MCF 10A (cell line): ENCODE measurements around the gene UNC5A. TPM values are rescaled to one million over a fixed set of nuclear protein-coding genes. Genes with fewer than 3 reads are reported as not detected.

Source experiments
- BruUV-seq: library from RNA; stranded (reverse); fragments of 400-500 nt; replicated peaks from 2 replicates; lab custom pipeline; 2021; lab: Mats Ljungman, UMichigan
- CTCF ChIA-PET: fragments of 300-600 bp; sonication (Branson Sonifier 250); formaldehyde crosslinking; extraction: SDS; loops from one replicate; lab custom pipeline; 2021; ENCODE audit warnings: antibody characterized with exemption, inconsistent platforms; lab: Yijun Ruan, JAX
- POLR2A ChIA-PET: fragments of 300-600, 350-650 bp; sonication (Branson Sonifier 250); formaldehyde crosslinking; extraction: SDS; loops from one replicate; lab custom pipeline; 2020; ENCODE audit warnings: antibody characterized with exemption, inconsistent platforms; lab: Yijun Ruan, JAX
- DNase-seq: peaks from one replicate; pipeline ENCODE4 v3.0.0-alpha.2; 2018; ENCODE audit not compliant: unreplicated experiment
- H3K27ac Mint-ChIP-seq: one replicate; pipeline ENCODE4 v1.8.0; 2022; ENCODE audit warnings: mild to moderate bottlenecking, low read depth, mixed read lengths; ENCODE audit not compliant: unreplicated experiment
- H3K27me3 Mint-ChIP-seq: one replicate; pipeline ENCODE4 v1.8.0; 2022; ENCODE audit warnings: mixed read lengths; ENCODE audit not compliant: insufficient read depth, unreplicated experiment
- H3K36me3 Mint-ChIP-seq: one replicate; pipeline ENCODE4 v1.8.0; 2022; ENCODE audit warnings: mild to moderate bottlenecking, moderate library complexity, mixed read lengths; ENCODE audit not compliant: insufficient read depth, unreplicated experiment
- H3K4me1 Mint-ChIP-seq: one replicate; pipeline ENCODE4 v1.8.0; 2022; ENCODE audit warnings: mixed read lengths; ENCODE audit not compliant: insufficient read depth, unreplicated experiment
- H3K4me3 Mint-ChIP-seq: one replicate; pipeline ENCODE4 v1.8.0; 2022; ENCODE audit warnings: mild to moderate bottlenecking, moderate library complexity, mixed read lengths; ENCODE audit not compliant: unreplicated experiment
- H3K9me3 Mint-ChIP-seq: one replicate; pipeline ENCODE4 v1.8.0; 2022; ENCODE audit warnings: mixed read lengths; ENCODE audit not compliant: unreplicated experiment
- intact Hi-C: fragments of 100-400 bp; cut with micrococcal nuclease; formaldehyde crosslinking; loops from 2 replicates; pipeline ENCODE4 v1.14.1; 2022
- total RNA-seq: library from RNA; stranded (reverse); gene quantifications from 2 replicates; pipeline ENCODE4 v1.2.3, GENCODE V29; 2022
- TF ChIP-seq, protein P1 (sequence below): fragments of 200-600 bp; IDR thresholded peaks from one replicate; pipeline ENCODE4 v1.8.0; 2022; ENCODE audit warnings: antibody characterized with exemption, mild to moderate bottlenecking; ENCODE audit not compliant: unreplicated experiment

UNC5A gene
- total RNA-seq, 1 experiment from 2014 or later, result 0.51 TPM

DNA sequence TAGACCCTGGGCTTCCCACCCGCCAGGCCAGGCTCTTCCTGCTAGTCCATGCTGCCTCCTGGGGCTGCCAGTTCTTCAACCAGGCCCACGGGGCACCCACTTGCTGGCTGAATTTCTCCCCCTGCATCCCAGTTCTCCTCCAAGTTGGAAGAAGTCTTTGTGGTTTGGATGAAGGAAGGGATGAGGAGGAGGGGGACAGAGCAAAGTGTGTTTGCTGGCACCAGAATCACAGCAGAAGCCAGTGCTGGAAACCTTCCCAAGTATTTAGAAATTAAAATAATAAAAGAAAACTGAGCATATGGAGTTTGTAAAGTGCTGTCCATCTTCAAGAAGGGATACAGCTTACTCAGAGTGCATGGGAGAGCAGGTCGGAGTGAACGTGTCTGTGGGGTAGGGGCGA is 19.4 kb upstream of the UNC5A start:
- intact Hi-C loops, result no loop called here
- no peak for DNase-seq
- ChIA-PET CTCF (interaction anchor here (1.5 kb wide), 1 partner anchor 130 kb away, joined by 8 read pairs; no protein-coding TSS in a partner anchor), POLR2A (no interaction called here)
- Mint-ChIP-seq H3K36me3 (no peaks in the 10 kb centered on the region), H3K27me3 (peaks cover 32% of the 10 kb centered on the region), H3K4me3 (no peak overlapping the region), H3K27ac (no peak overlapping the region), H3K9me3 (no peaks in the 10 kb centered on the region), H3K4me1 (peaks cover 17% of the 10 kb centered on the region)
- TF ChIP-seq, protein P1, sequence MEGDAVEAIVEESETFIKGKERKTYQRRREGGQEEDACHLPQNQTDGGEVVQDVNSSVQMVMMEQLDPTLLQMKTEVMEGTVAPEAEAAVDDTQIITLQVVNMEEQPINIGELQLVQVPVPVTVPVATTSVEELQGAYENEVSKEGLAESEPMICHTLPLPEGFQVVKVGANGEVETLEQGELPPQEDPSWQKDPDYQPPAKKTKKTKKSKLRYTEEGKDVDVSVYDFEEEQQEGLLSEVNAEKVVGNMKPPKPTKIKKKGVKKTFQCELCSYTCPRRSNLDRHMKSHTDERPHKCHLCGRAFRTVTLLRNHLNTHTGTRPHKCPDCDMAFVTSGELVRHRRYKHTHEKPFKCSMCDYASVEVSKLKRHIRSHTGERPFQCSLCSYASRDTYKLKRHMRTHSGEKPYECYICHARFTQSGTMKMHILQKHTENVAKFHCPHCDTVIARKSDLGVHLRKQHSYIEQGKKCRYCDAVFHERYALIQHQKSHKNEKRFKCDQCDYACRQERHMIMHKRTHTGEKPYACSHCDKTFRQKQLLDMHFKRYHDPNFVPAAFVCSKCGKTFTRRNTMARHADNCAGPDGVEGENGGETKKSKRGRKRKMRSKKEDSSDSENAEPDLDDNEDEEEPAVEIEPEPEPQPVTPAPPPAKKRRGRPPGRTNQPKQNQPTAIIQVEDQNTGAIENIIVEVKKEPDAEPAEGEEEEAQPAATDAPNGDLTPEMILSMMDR, result no peak
- BruUV-seq, result no TSS peak

DNA sequence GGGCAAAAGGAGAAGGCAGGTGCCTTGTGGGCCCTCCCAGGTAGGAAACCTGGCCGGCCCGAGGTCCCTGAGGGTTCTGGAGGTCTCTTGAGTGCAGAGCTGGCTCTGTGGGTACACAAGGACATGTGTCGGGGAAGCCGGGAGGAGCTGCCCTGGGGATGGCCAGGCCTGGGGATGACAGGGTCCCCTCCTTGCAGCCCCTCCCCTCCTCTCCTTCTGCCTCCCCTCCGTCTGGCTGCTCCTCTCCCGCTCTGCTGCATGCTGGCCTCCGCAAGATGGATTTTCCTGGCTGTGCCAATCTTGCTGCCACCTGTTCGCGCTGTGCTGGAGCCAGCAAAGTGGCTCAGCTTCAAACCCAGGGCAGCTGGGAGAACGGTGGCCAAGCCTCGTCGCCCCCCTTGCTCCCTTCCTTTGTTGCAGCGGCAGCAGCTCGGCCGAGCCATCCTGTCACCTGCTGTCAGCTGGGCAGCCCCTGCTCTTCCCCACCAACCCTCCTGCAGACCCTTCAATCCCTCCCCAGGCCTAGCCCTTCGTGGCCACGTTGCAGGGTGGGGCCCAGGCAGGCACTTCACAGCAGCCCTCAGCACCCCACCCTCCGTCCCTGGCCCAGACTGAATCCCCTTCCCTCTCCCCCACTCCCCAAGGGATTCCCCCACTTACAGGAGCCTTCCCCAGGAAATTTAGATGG is 17.6 kb upstream of the UNC5A start:
- Mint-ChIP-seq H3K4me3 (no peak overlapping the region), H3K27me3 (peaks cover 30% of the 10 kb centered on the region), H3K27ac (no peak overlapping the region), H3K4me1 (peaks cover 29% of the 10 kb centered on the region), H3K36me3 (no peaks in the 10 kb centered on the region), H3K9me3 (no peaks in the 10 kb centered on the region)
- BruUV-seq, result no TSS peak
- POLR2A ChIA-PET, result interaction anchor here (0.6 to 0.7 kb wide), 3 partner anchors 44 to 150 kb away, joined by 3 to 4 read pairs (median 3); no protein-coding TSS in a partner anchor
- intact Hi-C loops, result no loop called here
- CTCF ChIA-PET, result interaction anchor here (0.5 to 1.3 kb wide), 4 partner anchors 130 to 166 kb away, joined by 3 to 4 read pairs (median 4); no protein-coding TSS in a partner anchor
- TF ChIP-seq, protein P1, result no peak
- DNase-seq, result no peak

DNA sequence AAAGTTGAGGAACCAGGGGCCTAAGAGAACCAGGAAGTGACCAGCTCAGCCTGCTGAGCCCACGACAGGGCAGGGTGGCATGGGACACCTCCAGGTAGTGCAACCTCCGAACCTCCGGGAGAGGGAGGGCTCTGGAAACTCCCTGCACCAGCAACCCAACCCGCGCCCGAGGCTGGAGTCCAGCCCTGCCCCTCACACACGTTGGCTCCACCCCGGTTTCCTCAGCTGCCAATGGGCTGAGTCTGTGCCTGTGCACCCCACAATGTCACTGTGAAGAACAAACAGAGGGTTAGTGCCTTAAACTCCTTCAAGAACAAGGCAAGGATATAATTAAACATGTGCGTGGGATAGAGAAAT is 17.0 kb upstream of the UNC5A start:
- H3K27ac Mint-ChIP-seq, result no peak overlapping the region
- intact Hi-C loops, result no loop called here
- H3K4me1 Mint-ChIP-seq, result peaks cover 29% of the 10 kb centered on the region
- CTCF ChIA-PET, result interaction anchor here (0.5 to 0.9 kb wide), 2 partner anchors 129 to 133 kb away, joined by 3 read pairs; no protein-coding TSS in a partner anchor
- peak; percentile 45 for DNase-seq
- TF ChIP-seq, protein P1, result no peak
- peaks cover 25% of the 10 kb centered on the region for H3K27me3 Mint-ChIP-seq
- no peaks in the 10 kb centered on the region for H3K9me3 Mint-ChIP-seq
- no peak overlapping the region for H3K4me3 Mint-ChIP-seq
- BruUV-seq, result no TSS peak
- no peaks in the 10 kb centered on the region for H3K36me3 Mint-ChIP-seq
- POLR2A ChIA-PET, result interaction anchor here (0.6 to 0.7 kb wide), 3 partner anchors 43 to 150 kb away, joined by 3 to 4 read pairs (median 3); no protein-coding TSS in a partner anchor

DNA sequence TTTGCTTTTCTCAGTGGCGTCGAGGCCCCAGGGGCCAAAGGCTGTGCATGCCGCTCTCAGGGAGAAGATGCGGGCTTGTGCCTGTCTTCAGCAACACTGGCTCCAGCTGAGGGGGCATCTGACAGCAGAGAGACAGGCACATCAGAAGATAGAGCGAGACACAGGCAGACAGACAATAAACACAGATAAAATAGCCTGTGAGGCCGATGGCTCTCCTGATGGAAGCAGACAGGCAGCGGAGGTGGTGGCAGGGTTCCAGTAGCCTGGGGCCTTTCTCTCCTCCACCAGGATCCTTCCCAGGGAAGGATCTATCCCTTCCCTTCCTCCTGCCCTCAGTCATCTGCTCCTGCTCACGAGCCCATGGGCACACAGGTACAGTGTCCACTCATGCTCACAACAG is 16.6 kb upstream of the UNC5A start:
- H3K27me3 Mint-ChIP-seq, result peaks cover 21% of the 10 kb centered on the region
- TF ChIP-seq, protein P1, result no peak
- H3K36me3 Mint-ChIP-seq, result no peaks in the 10 kb centered on the region
- no peak overlapping the region for H3K4me3 Mint-ChIP-seq
- BruUV-seq, result no TSS peak
- ChIA-PET POLR2A (no interaction called here), CTCF (interaction anchor here (0.9 kb wide), 1 partner anchor 133 kb away, joined by 3 read pairs; no protein-coding TSS in a partner anchor)
- DNase-seq, result no peak
- H3K4me1 Mint-ChIP-seq, result peaks cover 29% of the 10 kb centered on the region
- no peaks in the 10 kb centered on the region for H3K9me3 Mint-ChIP-seq
- H3K27ac Mint-ChIP-seq, result no peak overlapping the region
- intact Hi-C loops, result no loop called here
